MCF 10A (cell line): Measurements from ENCODE around the gene ALOX15B. TPM values are rescaled to one million over a fixed set of nuclear protein-coding genes. Genes with fewer than 3 reads are reported as not detected.
"Not testable (repeated sequence)": the region's sequence is repeated elsewhere in the genome, so short reads cannot be mapped to it uniquely, and the experiment has no call there.

Experiments used
- BruUV-seq: library from RNA; stranded (reverse); fragments of 400-500 nt; replicated peaks from 2 replicates; lab custom pipeline; 2021; lab: Mats Ljungman, UMichigan
- CTCF ChIA-PET: fragments of 300-600 bp; sonication (Branson Sonifier 250); formaldehyde crosslinking; extraction: SDS; loops from one replicate; lab custom pipeline; 2021; ENCODE audit warnings: antibody characterized with exemption, inconsistent platforms; lab: Yijun Ruan, JAX
- POLR2A ChIA-PET: fragments of 300-600, 350-650 bp; sonication (Branson Sonifier 250); formaldehyde crosslinking; extraction: SDS; loops from one replicate; lab custom pipeline; 2020; ENCODE audit warnings: antibody characterized with exemption, inconsistent platforms; lab: Yijun Ruan, JAX
- DNase-seq: peaks from one replicate; pipeline ENCODE4 v3.0.0-alpha.2; 2018; ENCODE audit not compliant: unreplicated experiment
- H3K27ac Mint-ChIP-seq: one replicate; pipeline ENCODE4 v1.8.0; 2022; ENCODE audit warnings: mild to moderate bottlenecking, low read depth, mixed read lengths; ENCODE audit not compliant: unreplicated experiment
- H3K27me3 Mint-ChIP-seq: one replicate; pipeline ENCODE4 v1.8.0; 2022; ENCODE audit warnings: mixed read lengths; ENCODE audit not compliant: insufficient read depth, unreplicated experiment
- H3K36me3 Mint-ChIP-seq: one replicate; pipeline ENCODE4 v1.8.0; 2022; ENCODE audit warnings: mild to moderate bottlenecking, moderate library complexity, mixed read lengths; ENCODE audit not compliant: insufficient read depth, unreplicated experiment
- H3K4me1 Mint-ChIP-seq: one replicate; pipeline ENCODE4 v1.8.0; 2022; ENCODE audit warnings: mixed read lengths; ENCODE audit not compliant: insufficient read depth, unreplicated experiment
- H3K4me3 Mint-ChIP-seq: one replicate; pipeline ENCODE4 v1.8.0; 2022; ENCODE audit warnings: mild to moderate bottlenecking, moderate library complexity, mixed read lengths; ENCODE audit not compliant: unreplicated experiment
- H3K9me3 Mint-ChIP-seq: one replicate; pipeline ENCODE4 v1.8.0; 2022; ENCODE audit warnings: mixed read lengths; ENCODE audit not compliant: unreplicated experiment
- intact Hi-C: fragments of 100-400 bp; cut with micrococcal nuclease; formaldehyde crosslinking; loops from 2 replicates; pipeline ENCODE4 v1.14.1; 2022
- total RNA-seq: library from RNA; stranded (reverse); gene quantifications from 2 replicates; pipeline ENCODE4 v1.2.3, GENCODE V29; 2022
- TF ChIP-seq, protein P1 (sequence below): fragments of 200-600 bp; IDR thresholded peaks from one replicate; pipeline ENCODE4 v1.8.0; 2022; ENCODE audit warnings: antibody characterized with exemption, mild to moderate bottlenecking; ENCODE audit not compliant: unreplicated experiment

The ALOX15B gene
- total RNA-seq, 1 experiment from 2014 or later, result 27.6 TPM

- intact Hi-C loops, result no loop called here
- no peaks in the 10 kb centered on the region for H3K36me3 Mint-ChIP-seq
- TF ChIP-seq, protein P1, sequence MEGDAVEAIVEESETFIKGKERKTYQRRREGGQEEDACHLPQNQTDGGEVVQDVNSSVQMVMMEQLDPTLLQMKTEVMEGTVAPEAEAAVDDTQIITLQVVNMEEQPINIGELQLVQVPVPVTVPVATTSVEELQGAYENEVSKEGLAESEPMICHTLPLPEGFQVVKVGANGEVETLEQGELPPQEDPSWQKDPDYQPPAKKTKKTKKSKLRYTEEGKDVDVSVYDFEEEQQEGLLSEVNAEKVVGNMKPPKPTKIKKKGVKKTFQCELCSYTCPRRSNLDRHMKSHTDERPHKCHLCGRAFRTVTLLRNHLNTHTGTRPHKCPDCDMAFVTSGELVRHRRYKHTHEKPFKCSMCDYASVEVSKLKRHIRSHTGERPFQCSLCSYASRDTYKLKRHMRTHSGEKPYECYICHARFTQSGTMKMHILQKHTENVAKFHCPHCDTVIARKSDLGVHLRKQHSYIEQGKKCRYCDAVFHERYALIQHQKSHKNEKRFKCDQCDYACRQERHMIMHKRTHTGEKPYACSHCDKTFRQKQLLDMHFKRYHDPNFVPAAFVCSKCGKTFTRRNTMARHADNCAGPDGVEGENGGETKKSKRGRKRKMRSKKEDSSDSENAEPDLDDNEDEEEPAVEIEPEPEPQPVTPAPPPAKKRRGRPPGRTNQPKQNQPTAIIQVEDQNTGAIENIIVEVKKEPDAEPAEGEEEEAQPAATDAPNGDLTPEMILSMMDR, result no peak
- CTCF ChIA-PET, result interaction anchor here (0.6 to 9.2 kb wide), 12 partner anchors 8 to 361 kb away, joined by 3 to 209 read pairs (median 8); partner anchors contain the start of genes ALOX12B and ALOXE3
- no peak overlapping the region for H3K27ac Mint-ChIP-seq
- H3K27me3 Mint-ChIP-seq, result peaks cover 23% of the 10 kb centered on the region
- BruUV-seq, result no TSS peak
- DNase-seq, result no peak
- H3K4me1 Mint-ChIP-seq, result peaks cover 15% of the 10 kb centered on the region
- POLR2A ChIA-PET, result interaction anchor here (0.6 to 3.2 kb wide), 7 partner anchors 14 to 682 kb away, joined by 3 to 21 read pairs (median 3); partner anchors contain the start of gene ALOXE3
- H3K4me3 Mint-ChIP-seq, result no peak overlapping the region
- no peaks in the 10 kb centered on the region for H3K9me3 Mint-ChIP-seq
Observed at GRCh38 chr17:8075574-8076342, 36.9 kb downstream of the ALOX15B start.

GRCh38 chr17:8076502-8077266 is 37.8 kb downstream of the ALOX15B start:
- Mint-ChIP-seq H3K4me1 (peaks cover 15% of the 10 kb centered on the region), H3K4me3 (no peak overlapping the region), H3K36me3 (no peaks in the 10 kb centered on the region), H3K27me3 (peaks cover 23% of the 10 kb centered on the region), H3K9me3 (no peaks in the 10 kb centered on the region), H3K27ac (no peak overlapping the region)
- intact Hi-C loops, result no loop called here
- POLR2A ChIA-PET, result interaction anchor here (0.7 to 1.1 kb wide), 2 partner anchors 15 to 52 kb away, joined by 3 read pairs; no protein-coding TSS in a partner anchor
- BruUV-seq, result no TSS peak
- DNase-seq, result no peak
- TF ChIP-seq, protein P1, result no peak
- CTCF ChIA-PET, result interaction anchor here (0.5 to 9.2 kb wide), 12 partner anchors 11 to 360 kb away, joined by 3 to 209 read pairs (median 4); partner anchors contain the start of gene ALOXE3

GRCh38 chr17:8077939-8078338 is 39.1 kb downstream of the ALOX15B start:
- intact Hi-C loops, BruUV-seq, DNase-seq, H3K4me3 Mint-ChIP-seq, H3K36me3 Mint-ChIP-seq, H3K9me3 Mint-ChIP-seq, H3K27ac Mint-ChIP-seq: not testable (repeated sequence)
- H3K27me3 Mint-ChIP-seq, result peaks cover 23% of the 10 kb centered on the region
- H3K4me1 Mint-ChIP-seq, result peaks cover 14% of the 10 kb centered on the region
- POLR2A ChIA-PET, result interaction anchor here (0.6 to 1.1 kb wide), 2 partner anchors 38 to 64 kb away, joined by 3 read pairs; no protein-coding TSS in a partner anchor
- CTCF ChIA-PET, result interaction anchor here (0.7 to 9.2 kb wide), 8 partner anchors 9 to 223 kb away, joined by 5 to 209 read pairs (median 9); partner anchors contain the start of gene ALOXE3

GRCh38 chr17:8079291-8080207 is 40.7 kb downstream of the ALOX15B start:
- intact Hi-C loops, result loop anchor here (1.0 to 5.0 kb wide), 3 partner anchors 31 to 223 kb away; partner anchors contain the start of gene ALOXE3

More at GRCh38 chr17:8079291-8080207, 40.7 kb downstream of the ALOX15B start:
- DNase-seq, result peak; percentile 60
- no peaks in the 10 kb centered on the region for H3K36me3 Mint-ChIP-seq
- H3K4me1 Mint-ChIP-seq, result peaks cover 6% of the 10 kb centered on the region
- H3K27ac Mint-ChIP-seq, result no peak overlapping the region
- POLR2A ChIA-PET, result interaction anchor here (1.1 kb wide), 1 partner anchor 62 kb away, joined by 3 read pairs; no protein-coding TSS in a partner anchor
- no peaks in the 10 kb centered on the region for H3K9me3 Mint-ChIP-seq
- TF ChIP-seq, protein P1, result peak; percentile 87
- H3K27me3 Mint-ChIP-seq, result peaks cover 11% of the 10 kb centered on the region
- CTCF ChIA-PET, result interaction anchor here (0.6 to 9.2 kb wide), 20 partner anchors 8 to 706 kb away, joined by 3 to 209 read pairs (median 5); partner anchors contain the start of genes ALOX12B and ALOXE3
- H3K4me3 Mint-ChIP-seq, result peak overlapping the region; percentile 61
- BruUV-seq, result no TSS peak
